Measurements from ENCODE around the gene MANBA. TPM values are rescaled to one million over a fixed set of nuclear protein-coding genes. Genes with fewer than 3 reads are reported as not detected.

The MANBA gene
- total RNA-seq, 1 experiment from 2014 or later, result 91.6 TPM

- Histone ChIP-seq H4K20me1 (ENCODE audit: insufficient read depth, low read depth, low read length) (no peaks in the 10 kb centered on the region), H3K9ac (ENCODE audit: low read length) (no peak overlapping the region), H3K4me2 (ENCODE audit: low read depth, low read length, poor library complexity, severe bottlenecking) (no peak overlapping the region), H3K36me3 (ENCODE audit: insufficient read depth, low read length) (peaks cover 23% of the 10 kb centered on the region; the same call in 1 of the 2 replicates), H3K27ac (ENCODE audit: low read length) (no peak overlapping the region), H3K4me3 (ENCODE audit: low read length) (no peak overlapping the region), H3K9me3 (ENCODE audit: low read length) (no peaks in the 10 kb centered on the region), H3K9me2 (replicated peaks; ENCODE audit: insufficient read depth, low read length) (no peaks in the 10 kb centered on the region), H3K27me3 (ENCODE audit: low read length) (no peaks in the 10 kb centered on the region), H3K4me1 (ENCODE audit: low read length) (no peaks in the 10 kb centered on the region), H3K79me2 (ENCODE audit: low read length) (no peaks in the 10 kb centered on the region), H2AFZ (ENCODE audit: low read length) (no peak overlapping the region)
- DNase-seq, result no peak
Measured at GRCh38 chr4:102693861-102694260, 66.9 kb downstream of the MANBA start.

GRCh38 chr4:102693262-102693850 lies 67.4 kb downstream of the MANBA start:
- Histone ChIP-seq H3K4me3 (ENCODE audit: low read length) (no peak overlapping the region), H3K9ac (ENCODE audit: low read length) (no peak overlapping the region), H3K4me2 (ENCODE audit: low read depth, low read length, poor library complexity, severe bottlenecking) (no peak overlapping the region), H3K4me1 (ENCODE audit: low read length) (no peaks in the 10 kb centered on the region), H3K27me3 (ENCODE audit: low read length) (no peaks in the 10 kb centered on the region), H3K27ac (ENCODE audit: low read length) (no peak overlapping the region), H3K9me3 (ENCODE audit: low read length) (no peaks in the 10 kb centered on the region), H3K36me3 (ENCODE audit: insufficient read depth, low read length) (peaks cover 23% of the 10 kb centered on the region; the same call in 1 of the 2 replicates), H3K9me2 (replicated peaks; ENCODE audit: insufficient read depth, low read length) (no peaks in the 10 kb centered on the region), H4K20me1 (ENCODE audit: insufficient read depth, low read depth, low read length) (no peaks in the 10 kb centered on the region), H2AFZ (ENCODE audit: low read length) (no peak overlapping the region), H3K79me2 (ENCODE audit: low read length) (no peaks in the 10 kb centered on the region)
- no peak for DNase-seq

- peaks cover 3% of the 10 kb centered on the region for H3K4me1 ChIP-seq (ENCODE audit: low read length)
- no peak overlapping the region for H3K4me2 ChIP-seq (ENCODE audit: low read depth, low read length, poor library complexity, severe bottlenecking)
- H2AFZ ChIP-seq (ENCODE audit: low read length), result no peak overlapping the region
- H3K27ac ChIP-seq (ENCODE audit: low read length), result no peak overlapping the region
- H3K9me2 ChIP-seq (replicated peaks; ENCODE audit: insufficient read depth, low read length), result no peaks in the 10 kb centered on the region
- H3K4me3 ChIP-seq (ENCODE audit: low read length), result no peak overlapping the region
- no peak overlapping the region for H3K9ac ChIP-seq (ENCODE audit: low read length)
- H4K20me1 ChIP-seq (ENCODE audit: insufficient read depth, low read depth, low read length), result no peaks in the 10 kb centered on the region
- no peaks in the 10 kb centered on the region for H3K79me2 ChIP-seq (ENCODE audit: low read length)
- H3K27me3 ChIP-seq (ENCODE audit: low read length), result no peaks in the 10 kb centered on the region
- peaks cover 23% of the 10 kb centered on the region; the same call in 1 of the 2 replicates for H3K36me3 ChIP-seq (ENCODE audit: insufficient read depth, low read length)
- no peak for DNase-seq
- no peaks in the 10 kb centered on the region for H3K9me3 ChIP-seq (ENCODE audit: low read length)
Measured at GRCh38 chr4:102692474-102692873, 68.3 kb downstream of the MANBA start.

- DNase-seq, result no peak
- Histone ChIP-seq H3K27me3 (ENCODE audit: low read length) (no peaks in the 10 kb centered on the region), H3K36me3 (ENCODE audit: insufficient read depth, low read length) (peaks cover 18% of the 10 kb centered on the region; the same call in 1 of the 2 replicates), H2AFZ (ENCODE audit: low read length) (no peak overlapping the region), H3K9ac (ENCODE audit: low read length) (no peak overlapping the region), H3K27ac (ENCODE audit: low read length) (no peak overlapping the region), H3K9me2 (replicated peaks; ENCODE audit: insufficient read depth, low read length) (no peaks in the 10 kb centered on the region), H3K79me2 (ENCODE audit: low read length) (no peaks in the 10 kb centered on the region), H3K4me3 (ENCODE audit: low read length) (no peak overlapping the region), H4K20me1 (ENCODE audit: insufficient read depth, low read depth, low read length) (no peaks in the 10 kb centered on the region), H3K4me1 (ENCODE audit: low read length) (peaks cover 7% of the 10 kb centered on the region), H3K4me2 (ENCODE audit: low read depth, low read length, poor library complexity, severe bottlenecking) (no peak overlapping the region), H3K9me3 (ENCODE audit: low read length) (no peaks in the 10 kb centered on the region)
Measured at GRCh38 chr4:102687982-102688433, 72.8 kb downstream of the MANBA start.

- peaks cover 15% of the 10 kb centered on the region for H3K36me3 ChIP-seq (ENCODE audit: insufficient read depth, low read length)
- H3K27me3 ChIP-seq (ENCODE audit: low read length), result no peaks in the 10 kb centered on the region
- H3K4me2 ChIP-seq (ENCODE audit: low read depth, low read length, poor library complexity, severe bottlenecking), result no peak overlapping the region
- no peaks in the 10 kb centered on the region for H3K9me3 ChIP-seq (ENCODE audit: low read length)
- H3K4me1 ChIP-seq (ENCODE audit: low read length), result peaks cover 7% of the 10 kb centered on the region
- H3K9me2 ChIP-seq (replicated peaks; ENCODE audit: insufficient read depth, low read length), result no peaks in the 10 kb centered on the region
- no peaks in the 10 kb centered on the region for H4K20me1 ChIP-seq (ENCODE audit: insufficient read depth, low read depth, low read length)
- no peak overlapping the region for H3K27ac ChIP-seq (ENCODE audit: low read length)
- H3K4me3 ChIP-seq (ENCODE audit: low read length), result no peak overlapping the region
- DNase-seq, result no peak
- H2AFZ ChIP-seq (ENCODE audit: low read length), result no peak overlapping the region
- no peak overlapping the region for H3K9ac ChIP-seq (ENCODE audit: low read length)
- H3K79me2 ChIP-seq (ENCODE audit: low read length), result no peaks in the 10 kb centered on the region
Measured at GRCh38 chr4:102687373-102687981, 73.3 kb downstream of the MANBA start.

- no peak overlapping the region for H3K9ac ChIP-seq (ENCODE audit: low read length)
- H3K27ac ChIP-seq (ENCODE audit: low read length), result no peak overlapping the region
- no peaks in the 10 kb centered on the region for H3K9me2 ChIP-seq (replicated peaks; ENCODE audit: insufficient read depth, low read length)
- no peak for DNase-seq
- no peaks in the 10 kb centered on the region for H4K20me1 ChIP-seq (ENCODE audit: insufficient read depth, low read depth, low read length)
- peaks cover 7% of the 10 kb centered on the region for H3K4me1 ChIP-seq (ENCODE audit: low read length)
- no peak overlapping the region for H3K4me3 ChIP-seq (ENCODE audit: low read length)
- no peak overlapping the region for H3K4me2 ChIP-seq (ENCODE audit: low read depth, low read length, poor library complexity, severe bottlenecking)
- peaks cover 14% of the 10 kb centered on the region for H3K36me3 ChIP-seq (ENCODE audit: insufficient read depth, low read length)
- H3K79me2 ChIP-seq (ENCODE audit: low read length), result no peaks in the 10 kb centered on the region
- no peaks in the 10 kb centered on the region for H3K27me3 ChIP-seq (ENCODE audit: low read length)
- H2AFZ ChIP-seq (ENCODE audit: low read length), result no peak overlapping the region
- no peaks in the 10 kb centered on the region for H3K9me3 ChIP-seq (ENCODE audit: low read length)
Measured at GRCh38 chr4:102685768-102686167, 75.0 kb downstream of the MANBA start.

GRCh38 chr4:102684610-102685052 lies 76.1 kb downstream of the MANBA start:
- Histone ChIP-seq H3K9ac (ENCODE audit: low read length) (no peak overlapping the region), H2AFZ (ENCODE audit: low read length) (no peak overlapping the region), H3K36me3 (ENCODE audit: insufficient read depth, low read length) (peaks cover 9% of the 10 kb centered on the region), H3K4me3 (ENCODE audit: low read length) (no peak overlapping the region), H3K4me2 (ENCODE audit: low read depth, low read length, poor library complexity, severe bottlenecking) (no peak overlapping the region), H4K20me1 (ENCODE audit: insufficient read depth, low read depth, low read length) (no peaks in the 10 kb centered on the region), H3K79me2 (ENCODE audit: low read length) (no peaks in the 10 kb centered on the region; the same call in 1 of the 2 replicates), H3K27ac (ENCODE audit: low read length) (no peak overlapping the region), H3K9me2 (replicated peaks; ENCODE audit: insufficient read depth, low read length) (no peaks in the 10 kb centered on the region), H3K4me1 (ENCODE audit: low read length) (peaks cover 7% of the 10 kb centered on the region), H3K9me3 (ENCODE audit: low read length) (no peaks in the 10 kb centered on the region), H3K27me3 (ENCODE audit: low read length) (no peaks in the 10 kb centered on the region)
- DNase-seq, result no peak

GRCh38 chr4:102683881-102684609 lies 76.7 kb downstream of the MANBA start:
- Histone ChIP-seq H3K27me3 (ENCODE audit: low read length) (no peaks in the 10 kb centered on the region), H3K4me1 (ENCODE audit: low read length) (peaks cover 7% of the 10 kb centered on the region), H3K9ac (ENCODE audit: low read length) (no peak overlapping the region), H2AFZ (ENCODE audit: low read length) (no peak overlapping the region), H3K36me3 (ENCODE audit: insufficient read depth, low read length) (peaks cover 6% of the 10 kb centered on the region), H3K27ac (ENCODE audit: low read length) (no peak overlapping the region), H3K9me3 (ENCODE audit: low read length) (no peaks in the 10 kb centered on the region), H3K4me3 (ENCODE audit: low read length) (no peak overlapping the region), H3K9me2 (replicated peaks; ENCODE audit: insufficient read depth, low read length) (no peaks in the 10 kb centered on the region), H4K20me1 (ENCODE audit: insufficient read depth, low read depth, low read length) (no peaks in the 10 kb centered on the region), H3K79me2 (ENCODE audit: low read length) (no peaks in the 10 kb centered on the region; the same call in 1 of the 2 replicates), H3K4me2 (ENCODE audit: low read depth, low read length, poor library complexity, severe bottlenecking) (no peak overlapping the region)
- DNase-seq, result no peak
